Measurements from ENCODE around the gene CIZ1. TPM values are rescaled to one million over a fixed set of nuclear protein-coding genes. Genes with fewer than 3 reads are reported as not detected.

Gene CIZ1
- polyA plus RNA-seq, 1 of the 3 experiments (the other 2 are of a cell fraction): 37.0 TPM

- no peaks in the 10 kb centered on the region for H3K9me2 ChIP-seq
- no peaks in the 10 kb centered on the region for H4K20me1 ChIP-seq (ENCODE audit: insufficient read depth)
- H3K36me3 ChIP-seq (replicated peaks in 1 of 2; ENCODE audit: control insufficient read depth in 1 of 2, insufficient read depth in 2 of 2, low read length in 1 of 2): peaks cover 0 to 26% of the 10 kb centered on the region in 2 experiments
- ChIA-PET CTCF (interaction anchor here (0.8 to 6.2 kb wide), 6 partner anchors 22 to 134 kb away, joined by 3 to 27 read pairs (median 4); partner anchors contain the start of gene CIZ1), POLR2A (interaction anchor here (1.7 kb wide), 1 partner anchor 30 kb away, joined by 5 read pairs; the partner anchor contains the start of gene CIZ1)
- peaks cover 11% of the 10 kb centered on the region for H3K79me2 ChIP-seq (ENCODE audit: insufficient read depth)
- H3K4me2 ChIP-seq: peak overlapping the region; percentile 97
- H3F3A ChIP-seq (replicated peaks; ENCODE audit: insufficient read depth): peaks cover 6% of the 10 kb centered on the region
- H3K27me3 ChIP-seq (ENCODE audit: insufficient read depth): no peaks in the 10 kb centered on the region
- DNase-seq: no peak
- H3K9me3 ChIP-seq: no peaks in the 10 kb centered on the region
- peak overlapping the region; percentile 73 to 93; a peak in 3 of 4 replicates for H3K4me3 ChIP-seq (ENCODE audit: low read depth in 2 of 2, low read length in 1 of 2)
- TF ChIP-seq SIN3A (IDR thresholded peaks at IDR 0.05; ENCODE audit: borderline replicate concordance, low read depth, low read length): no peak
- TF ChIP-seq USF1 (IDR thresholded peaks at IDR 0.05; ENCODE audit: borderline replicate concordance, low read depth): no peak
- TF ChIP-seq IRF3 (IDR thresholded peaks at IDR 0.05; ENCODE audit: low read depth, low read length): no peak
- TF ChIP-seq TCF12 (IDR thresholded peaks at IDR 0.05): no peak
- TF ChIP-seq EP300 (IDR thresholded peaks at IDR 0.05; ENCODE audit: borderline replicate concordance in 1 of 2, low read depth in 1 of 2, low read length in 1 of 2): no peak
- no peak for TF ChIP-seq ELF1 (IDR thresholded peaks at IDR 0.05)
- TF ChIP-seq JUND (IDR thresholded peaks at IDR 0.05): no peak
- no peak for TF ChIP-seq GATA2 (CRISPR knock-in tag; IDR thresholded peaks at IDR 0.05)
- WGBS (ENCODE audit: low lambda C conversion rate): 96% methylated on average over 13 of the region's 13 CpGs
- H2AFZ ChIP-seq (ENCODE audit: low read depth): no peak overlapping the region
- H3K9ac ChIP-seq: no peak overlapping the region
- no peak overlapping the region for H3K27ac ChIP-seq (ENCODE audit: low read depth in 2 of 2, low read length in 1 of 2)
- peaks cover 0 to 12% of the 10 kb centered on the region in 2 experiments; a peak in 2 of 4 replicates for H3K4me1 ChIP-seq (ENCODE audit: control insufficient read depth in 1 of 2, insufficient read depth in 2 of 2, low read depth in 1 of 2, low read length in 1 of 2)
Measured at GRCh38 chr9:128161215-128161902, 30.0 kb downstream of the CIZ1 start.

GRCh38 chr9:128160603-128160987 lies 30.8 kb downstream of the CIZ1 start:
- peak overlapping the region; percentile 73 to 93 for H3K4me3 ChIP-seq (ENCODE audit: low read depth in 2 of 2, low read length in 1 of 2)
- peak overlapping the region; percentile 81 for H3K9ac ChIP-seq
- peaks cover 11% of the 10 kb centered on the region for H3K79me2 ChIP-seq (ENCODE audit: insufficient read depth)
- H3K27ac ChIP-seq (ENCODE audit: low read depth in 2 of 2, low read length in 1 of 2): peak overlapping the region; percentile 39 to 59; a peak in 2 of 4 replicates
- H3K9me2 ChIP-seq: no peaks in the 10 kb centered on the region
- H3K36me3 ChIP-seq (replicated peaks in 1 of 2; ENCODE audit: control insufficient read depth in 1 of 2, insufficient read depth in 2 of 2, low read length in 1 of 2): peaks cover 0 to 21% of the 10 kb centered on the region in 2 experiments
- peak overlapping the region; percentile 84 for H2AFZ ChIP-seq (ENCODE audit: low read depth)
- H4K20me1 ChIP-seq (ENCODE audit: insufficient read depth): no peaks in the 10 kb centered on the region
- 0% methylated on average over 4 of the region's 23 CpGs for WGBS (ENCODE audit: low lambda C conversion rate)
- ChIA-PET POLR2A (interaction anchor here (1.0 to 1.7 kb wide), 2 partner anchors 14 to 30 kb away, joined by 3 to 5 read pairs; partner anchors contain the start of gene CIZ1), CTCF (interaction anchor here (0.8 to 6.2 kb wide), 4 partner anchors 30 to 43 kb away, joined by 3 to 27 read pairs (median 10); partner anchors contain the start of gene CIZ1)
- H3K27me3 ChIP-seq (ENCODE audit: insufficient read depth): no peaks in the 10 kb centered on the region
- H3K4me1 ChIP-seq (ENCODE audit: control insufficient read depth in 1 of 2, insufficient read depth in 2 of 2, low read depth in 1 of 2, low read length in 1 of 2): peaks cover 0 to 12% of the 10 kb centered on the region in 2 experiments; a peak in 2 of 4 replicates
- peaks cover 4% of the 10 kb centered on the region for H3F3A ChIP-seq (replicated peaks; ENCODE audit: insufficient read depth)
- H3K4me2 ChIP-seq: peak overlapping the region; percentile 97
- peak; percentile 67 for DNase-seq
- no peaks in the 10 kb centered on the region for H3K9me3 ChIP-seq
- TF ChIP-seq MEF2A (IDR thresholded peaks at IDR 0.05; ENCODE audit: borderline replicate concordance, low read depth): no peak
- no peak for TF ChIP-seq IRF3 (IDR thresholded peaks at IDR 0.05; ENCODE audit: low read depth, low read length)
- TF ChIP-seq RAD21 (IDR thresholded peaks at IDR 0.05; ENCODE audit: low read length): no peak
- TF ChIP-seq NRF1 (IDR thresholded peaks at IDR 0.05; ENCODE audit: low read depth, low read length): no peak
- TF ChIP-seq REST (IDR thresholded peaks at IDR 0.05; ENCODE audit: low read depth, low read length): no peak
- TF ChIP-seq GABPA (IDR thresholded peaks at IDR 0.05; ENCODE audit: low read depth): no peak
- TF ChIP-seq TCF12 (IDR thresholded peaks at IDR 0.05): no peak
- no peak for TF ChIP-seq SMC3 (IDR thresholded peaks at IDR 0.05; ENCODE audit: low read depth, low read length)
- TF ChIP-seq PBX3 (IDR thresholded peaks at IDR 0.05): no peak
- TF ChIP-seq MXI1 (IDR thresholded peaks at IDR 0.05; ENCODE audit: low read depth, low read length): no peak
- no peak for TF ChIP-seq ELF1 (IDR thresholded peaks at IDR 0.05)
- TF ChIP-seq RXRA (IDR thresholded peaks at IDR 0.05; ENCODE audit: borderline replicate concordance, low read depth): no peak
- TF ChIP-seq TAF1 (IDR thresholded peaks at IDR 0.05; ENCODE audit: borderline replicate concordance, low read depth, low read length): no peak
- TF ChIP-seq YY1 (IDR thresholded peaks at IDR 0.05; ENCODE audit: low read depth): no peak

All from SK-N-SH (cell line).